BLaER1 (cell line): ENCODE data around the gene KIAA0319L.

Experiments used
- H3K27ac ChIP-seq: shearing (Covaris generic); formaldehyde crosslinking; 2 replicates; pipeline ENCODE4 v1.8.1; 2022
- H3K27me3 ChIP-seq: shearing (Covaris generic); formaldehyde crosslinking; 2 replicates; pipeline ENCODE4 v1.8.1; 2022
- H3K36me3 ChIP-seq: shearing (Covaris generic); formaldehyde crosslinking; 2 replicates; pipeline ENCODE4 v1.8.1; 2022
- H3K4me1 ChIP-seq: shearing (Covaris generic); formaldehyde crosslinking; 2 replicates; pipeline ENCODE4 v1.8.1; 2022
- H3K4me2 ChIP-seq: shearing (Covaris generic); formaldehyde crosslinking; 2 replicates; pipeline ENCODE4 v1.8.1; 2022
- H3K4me3 ChIP-seq: shearing (Covaris generic); formaldehyde crosslinking; 2 replicates; pipeline ENCODE4 v1.8.1; 2022
- H3K9ac ChIP-seq: shearing (Covaris generic); formaldehyde crosslinking; 2 replicates; pipeline ENCODE4 v1.8.1; 2022
- H3K9me3 ChIP-seq: shearing (Covaris generic); formaldehyde crosslinking; 2 replicates; pipeline ENCODE4 v1.8.1; 2022
- H4K20me1 ChIP-seq: shearing (Covaris generic); formaldehyde crosslinking; 2 replicates; pipeline ENCODE4 v1.8.1; 2022
- Cebpa-rat ChIP-seq: shearing (Covaris generic); IDR thresholded peaks from 2 replicates; pipeline ENCODE4 v1.8.1; 2022

The KIAA0319L gene

GRCh38 chr1:35544976-35545375, 12.2 kb downstream of the KIAA0319L start:
- H3K9ac ChIP-seq = no peak overlapping the region
- H3K9me3 ChIP-seq = 0 out of 2 replicates have a peak, but pooled peaks cover 4% of the 10 kb centered on the region
- H4K20me1 ChIP-seq = peaks cover 13% of the 10 kb centered on the region; the same call in 1 of the 2 replicates
- H3K4me1 ChIP-seq = peaks cover 7% of the 10 kb centered on the region
- no peak overlapping the region for H3K4me3 ChIP-seq
- no peak overlapping the region for H3K4me2 ChIP-seq
- H3K27ac ChIP-seq = no peak overlapping the region
- H3K36me3 ChIP-seq = peaks cover 64% of the 10 kb centered on the region
- peak; percentile 58; the same call in 1 of the 2 replicates for TF ChIP-seq Cebpa-rat
- H3K27me3 ChIP-seq = no peaks in the 10 kb centered on the region

- peaks cover 26% of the 10 kb centered on the region for H3K36me3 ChIP-seq
- no peak overlapping the region; the same call in 1 of the 2 replicates for H3K9ac ChIP-seq
- no peak overlapping the region for H3K4me3 ChIP-seq
- H3K27me3 ChIP-seq = no peaks in the 10 kb centered on the region
- peaks cover 18% of the 10 kb centered on the region; the same call in 1 of the 2 replicates for H4K20me1 ChIP-seq
- H3K4me1 ChIP-seq = peaks cover 34% of the 10 kb centered on the region
- H3K9me3 ChIP-seq = no peaks in the 10 kb centered on the region
- peak overlapping the region; percentile 71 for H3K4me2 ChIP-seq
- peak overlapping the region; percentile 45; the same call in 1 of the 2 replicates for H3K27ac ChIP-seq
- no peak for TF ChIP-seq Cebpa-rat
Measured at GRCh38 chr1:35539824-35540261, 17.4 kb downstream of the KIAA0319L start.

DNA sequence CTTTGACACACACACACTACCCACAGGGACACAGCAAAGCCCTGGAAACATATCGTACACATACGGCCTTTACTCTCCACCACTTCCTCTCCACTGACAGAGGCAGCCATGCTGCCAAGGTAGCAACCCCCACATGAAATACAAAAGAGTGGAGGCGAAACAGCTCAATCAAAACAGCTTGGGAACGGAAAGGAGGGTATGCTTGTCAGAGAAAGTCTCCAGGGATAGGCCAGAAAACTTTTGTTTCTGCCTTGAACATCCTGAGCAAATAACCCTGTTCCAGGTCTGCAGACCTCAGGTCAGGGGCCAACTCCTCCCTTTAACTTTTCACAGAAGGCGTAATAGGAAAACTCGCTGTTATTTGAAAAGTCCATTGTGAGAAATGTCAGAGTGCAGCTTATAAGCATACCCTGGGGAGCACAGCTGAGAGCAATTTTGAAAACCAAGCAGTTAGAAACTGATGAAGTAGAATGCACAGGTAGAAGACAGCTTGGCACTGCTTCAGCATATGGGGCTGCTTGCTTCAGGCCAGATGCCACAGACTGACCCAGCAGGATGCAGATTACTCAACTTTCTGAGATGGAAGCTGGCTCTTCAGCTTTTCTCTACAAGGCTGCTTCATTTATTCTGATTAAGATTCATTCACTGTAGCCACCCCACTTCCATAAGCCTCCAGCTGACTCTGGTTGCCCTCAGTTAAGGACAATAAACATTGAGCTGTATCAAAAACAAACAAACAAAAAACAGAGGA, 18.0 kb downstream of the KIAA0319L start:
- H3K27ac ChIP-seq = peak overlapping the region; percentile 45
- peaks cover 34% of the 10 kb centered on the region for H3K4me1 ChIP-seq
- H3K36me3 ChIP-seq = peaks cover 22% of the 10 kb centered on the region
- H3K4me2 ChIP-seq = peak overlapping the region; percentile 71
- TF ChIP-seq Cebpa-rat = no peak
- H3K9ac ChIP-seq = no peak overlapping the region; the same call in 1 of the 2 replicates
- no peaks in the 10 kb centered on the region for H3K27me3 ChIP-seq
- H3K4me3 ChIP-seq = no peak overlapping the region
- peaks cover 12% of the 10 kb centered on the region; the same call in 1 of the 2 replicates for H4K20me1 ChIP-seq
- H3K9me3 ChIP-seq = no peaks in the 10 kb centered on the region

- peaks cover 34% of the 10 kb centered on the region for H3K4me1 ChIP-seq
- H3K4me3 ChIP-seq = no peak overlapping the region
- H3K9me3 ChIP-seq = no peaks in the 10 kb centered on the region
- H4K20me1 ChIP-seq = peaks cover 12% of the 10 kb centered on the region; the same call in 1 of the 2 replicates
- H3K27ac ChIP-seq = no peak overlapping the region
- no peak overlapping the region for H3K9ac ChIP-seq
- H3K27me3 ChIP-seq = no peaks in the 10 kb centered on the region
- H3K4me2 ChIP-seq = peak overlapping the region; percentile 71
- H3K36me3 ChIP-seq = peaks cover 33% of the 10 kb centered on the region
- no peak for TF ChIP-seq Cebpa-rat
Measured at GRCh38 chr1:35537806-35538205, 19.4 kb downstream of the KIAA0319L start.

DNA sequence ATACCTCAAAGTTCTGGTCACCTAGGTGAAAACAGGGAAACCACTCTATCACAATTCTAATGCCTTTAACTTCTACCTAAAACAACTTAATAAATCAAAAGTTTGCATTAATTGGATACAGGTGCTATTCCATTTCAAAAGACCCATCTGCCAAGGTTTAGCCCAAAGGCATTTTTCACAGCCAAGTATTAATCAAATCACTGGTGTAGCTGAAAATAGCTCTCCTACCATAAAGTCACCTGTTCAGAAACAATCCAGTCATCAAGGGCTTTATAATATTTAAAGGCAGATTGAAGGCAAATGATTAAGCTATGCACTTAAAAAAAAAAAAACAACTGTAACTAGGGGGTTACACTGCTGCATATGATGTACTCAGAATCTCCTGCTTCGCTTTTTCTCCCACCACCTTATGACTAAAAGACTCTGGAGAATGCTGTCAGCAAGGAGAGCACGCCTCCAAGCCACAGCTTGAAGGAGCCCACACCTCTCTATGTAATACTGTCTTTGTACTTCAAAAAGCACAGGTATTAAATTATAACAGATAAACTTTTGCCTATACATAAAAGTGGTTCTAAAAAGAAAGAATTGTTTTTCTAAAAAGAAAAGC, 20.5 kb downstream of the KIAA0319L start:
- Histone ChIP-seq H3K27me3 (no peaks in the 10 kb centered on the region), H3K4me3 (no peak overlapping the region), H3K9ac (no peak overlapping the region), H4K20me1 (peaks cover 12% of the 10 kb centered on the region; the same call in 1 of the 2 replicates), H3K27ac (no peak overlapping the region), H3K4me2 (no peak overlapping the region), H3K36me3 (peaks cover 40% of the 10 kb centered on the region), H3K4me1 (peaks cover 34% of the 10 kb centered on the region), H3K9me3 (peaks cover 5% of the 10 kb centered on the region)
- TF ChIP-seq Cebpa-rat = no peak

- Histone ChIP-seq H3K9me3 (peaks cover 19% of the 10 kb centered on the region), H3K4me2 (no peak overlapping the region), H3K4me3 (no peak overlapping the region), H3K27me3 (no peaks in the 10 kb centered on the region), H3K9ac (no peak overlapping the region), H3K27ac (no peak overlapping the region), H3K36me3 (peaks cover 40% of the 10 kb centered on the region), H4K20me1 (peaks cover 11% of the 10 kb centered on the region; the same call in 1 of the 2 replicates), H3K4me1 (peaks cover 29% of the 10 kb centered on the region)
- TF ChIP-seq Cebpa-rat = no peak
Measured at GRCh38 chr1:35535243-35535642, 22.0 kb downstream of the KIAA0319L start.

- no peaks in the 10 kb centered on the region for H3K27me3 ChIP-seq
- H3K36me3 ChIP-seq = peaks cover 54% of the 10 kb centered on the region
- H3K4me3 ChIP-seq = no peak overlapping the region
- TF ChIP-seq Cebpa-rat = no peak
- H3K4me2 ChIP-seq = no peak overlapping the region
- H3K9me3 ChIP-seq = peaks cover 36% of the 10 kb centered on the region
- H3K9ac ChIP-seq = no peak overlapping the region
- no peaks in the 10 kb centered on the region; the same call in 1 of the 2 replicates for H4K20me1 ChIP-seq
- H3K27ac ChIP-seq = no peak overlapping the region
- H3K4me1 ChIP-seq = peaks cover 12% of the 10 kb centered on the region
Measured at GRCh38 chr1:35533586-35533985, 23.6 kb downstream of the KIAA0319L start.

DNA sequence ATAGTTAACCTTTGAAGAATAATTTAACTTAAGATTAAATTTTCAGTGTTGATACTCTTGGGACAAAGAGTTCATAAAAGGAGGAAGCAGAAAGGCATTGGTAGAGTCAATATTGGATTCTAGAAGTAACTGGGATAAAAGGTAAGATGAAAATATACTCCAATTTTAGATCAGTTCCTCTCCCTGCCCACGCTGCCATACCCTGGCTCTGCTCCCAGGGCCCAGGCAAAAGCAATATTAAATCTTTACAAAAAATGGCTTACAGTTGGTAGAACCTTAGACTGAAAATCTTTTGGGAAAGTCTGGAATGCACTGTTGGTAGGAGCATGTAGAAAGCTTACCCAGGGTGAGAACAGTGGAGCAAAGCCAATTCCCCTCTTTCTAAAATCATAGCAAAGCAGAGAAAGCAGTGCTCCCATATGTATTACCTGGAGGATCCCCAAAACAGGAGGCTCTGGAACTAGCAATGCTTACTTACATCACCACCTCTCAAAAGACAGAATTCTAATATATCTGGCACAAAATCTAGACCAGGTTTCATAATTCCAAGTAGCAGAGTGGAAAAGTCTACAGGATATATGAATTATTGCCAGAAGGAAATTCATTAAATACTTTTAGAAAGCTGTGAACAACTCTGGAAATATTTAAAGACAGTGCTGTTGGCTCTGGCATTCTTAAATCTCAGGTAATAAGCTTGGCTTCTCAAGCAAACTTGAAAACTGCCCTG, 24.5 kb downstream of the KIAA0319L start:
- peaks cover 57% of the 10 kb centered on the region for H3K36me3 ChIP-seq
- no peaks in the 10 kb centered on the region for H3K27me3 ChIP-seq
- no peak overlapping the region for H3K4me2 ChIP-seq
- no peak overlapping the region for H3K4me3 ChIP-seq
- no peak overlapping the region for H3K9ac ChIP-seq
- H3K4me1 ChIP-seq = peaks cover 3% of the 10 kb centered on the region
- H3K9me3 ChIP-seq = peaks cover 44% of the 10 kb centered on the region
- H3K27ac ChIP-seq = no peak overlapping the region
- no peaks in the 10 kb centered on the region; the same call in 1 of the 2 replicates for H4K20me1 ChIP-seq
- no peak for TF ChIP-seq Cebpa-rat

GRCh38 chr1:35531368-35531767, 25.8 kb downstream of the KIAA0319L start:
- no peak overlapping the region for H3K9ac ChIP-seq
- peak overlapping the region; percentile 42 for H3K4me3 ChIP-seq
- H3K27me3 ChIP-seq = no peaks in the 10 kb centered on the region
- H3K4me1 ChIP-seq = no peaks in the 10 kb centered on the region
- H3K27ac ChIP-seq = no peak overlapping the region
- H3K9me3 ChIP-seq = peaks cover 52% of the 10 kb centered on the region
- no peak for TF ChIP-seq Cebpa-rat
- no peaks in the 10 kb centered on the region; the same call in 1 of the 2 replicates for H4K20me1 ChIP-seq
- no peak overlapping the region for H3K4me2 ChIP-seq
- peaks cover 57% of the 10 kb centered on the region for H3K36me3 ChIP-seq
